HG03439 (cell line): Measurements from ENCODE around the gene ZNF41.

ENCODE experiments used
- ATAC-seq: cut with Tn5 transposase; IDR thresholded peaks from one replicate; pipeline ENCODE4 v1.9.1; 2021; ENCODE audit warnings: mild to moderate bottlenecking, moderate library complexity; ENCODE audit not compliant: unreplicated experiment

The ZNF41 gene

GRCh38 chrX:47413179-47413594, 69.8 kb downstream of the ZNF41 start:
- ATAC-seq: no peak
